A204.1 (cell line): ENCODE results near the gene CLCN1.

Experiments used
- FAIRE-seq: peaks from 2 replicates; lab custom pipeline; 2012; peaks lifted over from hg19 to GRCh38; lab: Jason Lieb, UNC

CLCN1 gene

GRCh38 chr7:143295870-143296269 is 20.0 kb upstream of the CLCN1 start:
- FAIRE-seq, result no peak

- FAIRE-seq, result no peak
Observed at GRCh38 chr7:143296686-143297085, 19.2 kb upstream of the CLCN1 start.

GRCh38 chr7:143299346-143299745 is 16.6 kb upstream of the CLCN1 start:
- FAIRE-seq, result no peak

GRCh38 chr7:143299840-143300239 is 16.1 kb upstream of the CLCN1 start:
- no peak for FAIRE-seq

GRCh38 chr7:143300959-143301935 is 14.7 kb upstream of the CLCN1 start:
- FAIRE-seq, result no peak

- no peak for FAIRE-seq
Observed at GRCh38 chr7:143303733-143304132, 12.2 kb upstream of the CLCN1 start.

- no peak for FAIRE-seq
Observed at GRCh38 chr7:143304938-143305337, 11.0 kb upstream of the CLCN1 start.

GRCh38 chr7:143305423-143306070 is 10.4 kb upstream of the CLCN1 start:
- no peak for FAIRE-seq

GRCh38 chr7:143308632-143309031 is 7.3 kb upstream of the CLCN1 start:
- no peak for FAIRE-seq

GRCh38 chr7:143314127-143314526 is 1.8 kb upstream of the CLCN1 start:
- no peak for FAIRE-seq

- no peak for FAIRE-seq
Observed at GRCh38 chr7:143316492-143316891, 581 bp downstream of the CLCN1 start.

- FAIRE-seq, result no peak
Observed at GRCh38 chr7:143318661-143319060, 2.8 kb downstream of the CLCN1 start.

GRCh38 chr7:143320620-143321019 is 4.7 kb downstream of the CLCN1 start:
- FAIRE-seq, result no peak

GRCh38 chr7:143321242-143321641 is 5.3 kb downstream of the CLCN1 start:
- no peak for FAIRE-seq

GRCh38 chr7:143321734-143322133 is 5.8 kb downstream of the CLCN1 start:
- FAIRE-seq, result no peak

- FAIRE-seq, result no peak
Observed at GRCh38 chr7:143322760-143323633, 7.1 kb downstream of the CLCN1 start.

- no peak for FAIRE-seq
Observed at GRCh38 chr7:143323653-143324052, 7.7 kb downstream of the CLCN1 start.

GRCh38 chr7:143325240-143325639 is 9.3 kb downstream of the CLCN1 start:
- no peak for FAIRE-seq

GRCh38 chr7:143327903-143328302 is 12.0 kb downstream of the CLCN1 start:
- FAIRE-seq, result no peak

GRCh38 chr7:143329471-143330170 is 13.7 kb downstream of the CLCN1 start:
- FAIRE-seq, result no peak

GRCh38 chr7:143331179-143331801 is 15.4 kb downstream of the CLCN1 start:
- no peak for FAIRE-seq
